ENCODE measurements around the gene DLK2.
"Not testable (repeated sequence)": the region's sequence is repeated elsewhere in the genome, so short reads cannot be mapped to it uniquely, and the experiment has no call there.

The DLK2 gene

DNA sequence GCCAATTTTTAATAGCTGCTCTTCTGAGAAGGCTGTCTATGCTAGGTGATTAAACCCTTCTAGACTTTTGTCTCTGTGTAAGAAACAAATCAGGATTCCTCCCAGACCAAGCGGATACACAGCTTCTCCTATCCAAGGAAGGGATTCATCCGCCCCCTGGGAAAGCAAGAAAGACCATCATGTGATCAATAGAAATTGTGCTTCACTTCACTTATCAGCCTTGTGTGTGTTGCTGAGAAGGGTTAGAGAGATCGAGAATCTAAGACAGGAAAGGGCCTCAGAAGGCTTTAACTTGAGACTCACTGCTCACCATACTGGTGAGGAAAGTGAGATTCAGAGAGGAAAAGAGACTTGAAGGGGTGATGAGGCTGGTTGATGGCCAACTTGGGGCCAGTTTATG lies 26.5 kb downstream of the DLK2 start:
- no peak for DNase-seq

DNA sequence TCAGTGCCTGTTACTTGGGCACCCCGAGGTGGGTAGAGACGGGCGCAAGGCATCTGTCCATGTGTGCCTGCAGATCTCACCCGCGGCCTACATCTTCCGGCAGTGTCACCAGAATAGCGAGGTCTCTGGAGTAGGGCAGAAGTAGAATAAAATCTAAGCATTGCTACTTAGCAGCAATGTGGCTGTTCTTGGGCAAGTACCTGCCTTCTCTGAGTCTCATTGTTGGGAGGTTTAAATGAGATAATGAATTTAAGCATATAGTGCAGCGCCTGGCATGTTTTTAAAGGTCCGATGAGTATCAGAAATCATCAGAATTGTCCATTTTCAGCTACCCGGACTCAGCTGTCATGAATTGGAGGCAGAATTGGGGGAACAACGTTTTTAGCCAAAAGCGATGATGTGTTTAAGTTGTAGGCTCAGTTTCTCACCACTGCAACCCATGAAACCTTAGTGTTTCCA lies 27.2 kb downstream of the DLK2 start:
- DNase-seq, result peak in 1 of 56 donors; percentile 29

DNA sequence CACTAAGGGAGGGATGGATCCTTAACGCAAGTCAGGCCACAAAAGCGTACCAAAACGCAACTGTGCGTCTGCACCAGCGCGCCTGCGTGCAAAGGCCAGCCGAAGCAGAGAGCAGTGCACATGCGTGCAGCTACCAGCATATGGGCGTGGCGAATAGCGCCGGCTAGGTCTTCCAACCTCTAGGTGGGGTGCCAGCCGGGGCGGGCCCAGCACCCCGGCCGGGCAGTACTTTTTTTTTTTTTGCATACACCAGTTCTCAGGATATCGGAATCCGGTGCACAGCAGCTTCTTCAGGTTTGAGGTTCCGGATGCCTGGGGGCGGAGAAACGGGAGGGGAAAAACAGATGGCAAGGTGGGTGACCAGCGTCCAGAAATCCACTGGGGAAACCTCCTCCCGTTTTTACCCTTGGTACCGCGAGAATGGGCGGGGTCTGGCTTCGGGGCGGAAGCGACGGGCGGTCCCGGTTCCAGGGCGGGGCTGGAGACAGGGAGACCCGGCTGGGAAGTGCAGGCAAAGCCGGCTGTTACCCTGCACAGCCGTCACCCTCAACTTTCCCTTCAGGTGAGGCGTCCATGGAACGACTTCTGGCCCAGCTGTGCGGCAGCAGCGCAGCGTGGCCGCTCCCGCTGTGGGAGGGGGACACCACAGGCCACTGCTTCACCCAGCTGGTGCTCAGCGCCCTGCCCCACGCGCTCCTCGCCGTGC lies 27.8 kb downstream of the DLK2 start, which contains the start of gene ABCC10:
TSS of gene ABCC10 (plus strand) at position 136 of the 706 bp plus-strand sequence. CDS start at position 574, 438 bp downstream.
- DNase-seq, result peak; percentile 64 to 95 (median 88)

DNA sequence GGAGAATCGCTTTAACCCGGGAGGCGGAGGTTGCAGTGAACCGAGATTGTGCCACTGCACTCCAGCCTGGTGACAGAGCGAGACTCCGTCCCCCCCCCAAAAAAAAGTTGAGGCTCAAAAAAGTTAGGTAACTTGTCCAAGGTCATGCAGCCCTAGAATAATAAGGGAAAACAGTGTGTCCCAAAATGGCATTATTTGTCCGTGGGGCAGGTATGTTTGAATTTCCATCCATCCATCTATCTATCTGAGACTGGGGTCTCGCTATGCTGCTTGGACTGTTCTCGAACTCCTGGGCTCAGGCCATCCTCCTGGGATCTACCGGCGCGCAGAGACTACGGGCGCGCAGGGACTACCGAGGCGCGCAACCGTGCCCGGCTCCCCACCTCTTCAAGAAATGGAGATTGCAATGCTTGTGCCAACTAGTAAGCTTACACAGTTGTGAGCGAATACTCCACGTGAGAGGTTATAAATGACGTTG lies 28.4 kb downstream of the DLK2 start:
- no peak for DNase-seq

GRCh38 chr6:43425083-43425482 lies 30.3 kb downstream of the DLK2 start:
- not testable (repeated sequence) for DNase-seq

DNA sequence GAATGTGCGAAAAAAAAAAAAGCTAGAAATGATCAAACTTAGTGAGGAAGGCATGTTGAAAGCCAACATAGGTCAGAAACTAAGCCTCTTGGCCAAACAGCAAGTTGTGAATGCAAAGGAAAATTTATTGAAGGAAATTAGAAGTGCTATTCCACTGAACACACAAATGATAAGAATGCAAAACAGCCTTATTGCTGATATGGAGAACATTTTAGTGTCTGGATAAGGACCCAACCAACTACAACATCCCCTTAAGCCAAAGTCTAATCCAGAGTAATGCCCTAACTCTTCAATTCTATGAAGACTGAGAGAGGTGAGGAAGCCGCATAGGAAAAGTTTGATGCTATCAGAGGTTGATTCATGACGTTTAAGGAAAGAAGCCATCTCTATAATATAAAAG lies 33.5 kb downstream of the DLK2 start:
- no peak for DNase-seq

DNA sequence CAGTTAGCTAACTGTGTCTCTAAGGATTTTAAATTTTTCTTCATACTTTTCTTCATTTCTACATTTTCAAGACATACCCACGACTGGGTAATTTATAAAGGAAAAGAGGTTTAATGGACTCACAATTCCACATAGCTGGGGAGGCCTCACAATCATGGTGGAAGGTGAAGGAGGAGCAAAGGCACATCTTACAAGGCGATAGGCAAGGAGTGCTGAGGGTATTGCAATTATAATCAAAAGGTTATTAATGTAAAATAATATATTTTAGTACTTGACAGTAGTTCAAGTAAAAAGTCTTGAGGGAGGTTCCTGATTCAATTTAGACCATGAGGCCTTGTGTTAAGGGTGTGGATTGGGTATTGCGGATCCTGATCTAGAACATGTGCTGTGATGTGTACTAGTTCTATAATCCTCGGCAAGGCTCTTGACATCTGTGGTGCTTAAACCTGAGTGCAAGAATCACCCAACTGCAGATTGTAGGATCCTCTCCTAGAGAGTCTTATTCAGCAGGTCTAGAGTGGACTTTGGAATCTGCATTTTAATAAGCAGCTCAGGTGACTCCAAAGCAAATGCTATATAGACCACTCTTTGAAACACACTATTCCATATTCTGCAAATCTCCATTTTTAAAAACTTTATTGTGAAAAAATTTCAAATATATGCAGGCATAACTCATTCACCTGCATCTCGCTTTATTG lies 35.2 kb downstream of the DLK2 start:
- no peak for DNase-seq

DNA sequence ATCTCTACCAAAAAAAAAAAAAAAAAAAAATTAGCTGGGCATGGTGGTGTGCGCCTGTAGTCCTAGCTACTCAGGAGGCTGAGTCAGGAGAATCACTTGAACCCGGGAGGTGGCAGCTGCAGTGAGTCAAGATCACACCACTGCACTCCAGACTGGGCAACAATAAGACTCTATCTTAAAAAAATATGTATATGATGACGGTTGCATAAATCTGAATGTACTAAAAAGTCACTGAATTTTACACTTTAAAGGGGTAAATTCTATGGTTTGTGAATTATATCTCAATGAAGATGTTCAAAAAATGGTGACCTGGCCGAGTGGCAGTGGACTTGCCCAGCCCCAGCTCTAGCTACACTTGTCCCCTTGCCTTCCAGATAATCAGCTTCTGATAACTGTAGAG lies 38.4 kb downstream of the DLK2 start:
- no peak for DNase-seq

GRCh38 chr6:43415275-43415674 lies 40.1 kb downstream of the DLK2 start:
- DNase-seq, result not testable (repeated sequence)

- no peak for DNase-seq
Observed at GRCh38 chr6:43413002-43413401, 42.3 kb downstream of the DLK2 start.

DNA sequence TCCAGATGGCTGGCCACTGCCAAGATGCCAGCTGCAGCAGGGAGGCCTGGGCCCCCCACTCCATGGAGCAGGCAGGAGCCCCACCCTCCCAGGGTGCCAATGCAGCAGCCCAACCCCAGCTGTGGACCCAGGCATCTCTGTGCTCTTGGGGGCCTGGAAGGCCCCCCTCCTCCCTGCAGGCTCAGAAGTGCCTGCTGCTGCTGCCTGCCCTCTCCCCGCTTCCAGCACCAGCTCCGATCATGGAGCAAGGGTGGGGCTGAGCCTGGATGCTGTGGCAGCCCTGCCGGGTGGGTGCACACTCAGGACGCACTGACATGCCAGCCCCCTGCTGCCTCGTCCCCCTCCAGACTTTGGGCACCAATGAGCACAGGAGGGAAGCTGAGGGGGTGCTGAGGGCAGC lies 42.8 kb downstream of the DLK2 start:
- DNase-seq, result no peak

DNA sequence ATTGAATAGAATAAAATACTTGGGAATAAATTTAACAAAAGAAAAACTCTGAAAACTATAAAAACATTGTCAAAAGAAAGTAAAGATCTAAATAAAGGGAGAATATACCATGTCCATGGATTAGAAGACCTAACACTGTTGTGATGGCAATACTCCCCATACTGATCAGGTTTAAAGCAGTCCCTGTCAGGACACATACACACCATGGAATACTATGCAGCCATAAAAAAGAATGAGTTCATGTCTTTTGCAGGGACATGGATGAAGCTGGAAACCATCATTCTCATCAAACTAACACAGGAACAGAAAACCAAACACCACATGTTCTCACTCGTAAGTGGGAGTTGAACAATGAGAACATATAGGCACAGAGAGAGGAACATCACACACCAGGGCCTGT lies 44.6 kb downstream of the DLK2 start:
- not testable (repeated sequence) for DNase-seq

DNA sequence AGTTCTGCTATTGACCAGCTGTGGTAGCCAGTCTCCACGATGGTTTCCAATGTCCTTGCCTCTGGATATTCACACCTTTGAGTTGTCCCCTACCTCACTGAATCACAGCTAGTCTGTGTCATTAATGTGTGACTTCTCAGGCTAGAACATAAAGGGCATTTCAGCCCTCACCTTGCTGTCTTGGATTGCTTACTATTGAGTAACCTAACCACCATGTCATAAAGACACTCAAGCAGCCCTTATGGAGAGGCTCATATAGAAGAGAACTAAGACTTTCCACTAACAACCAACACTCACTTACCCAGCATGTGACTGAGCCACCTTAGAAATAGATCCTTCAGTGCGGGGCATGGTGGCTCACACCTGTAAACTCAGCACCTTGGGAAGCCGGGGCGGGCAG lies 47.1 kb downstream of the DLK2 start:
- DNase-seq, result no peak

DNA sequence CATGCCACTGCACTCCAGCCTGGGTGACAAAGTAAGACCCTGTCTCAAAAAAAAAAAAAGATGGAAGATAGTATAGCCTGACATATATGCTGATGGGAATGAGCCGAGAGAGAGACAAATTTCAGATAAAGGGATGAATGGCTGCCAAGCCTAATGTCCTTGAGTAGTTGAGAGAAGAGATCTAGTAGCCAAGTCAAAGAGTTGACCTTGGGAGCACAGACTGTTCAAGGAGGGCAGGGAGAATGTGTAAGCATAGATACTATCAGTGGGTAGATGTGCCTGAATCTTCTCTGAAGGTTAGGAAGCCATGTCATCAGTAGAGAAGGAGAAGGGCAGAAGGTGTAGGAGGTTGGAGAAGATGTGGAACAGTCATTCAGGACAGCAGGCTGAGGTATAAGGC lies 48.1 kb downstream of the DLK2 start:
- DNase-seq, result no peak

GRCh38 chr6:43405354-43405753 lies 50.0 kb downstream of the DLK2 start:
- no peak for DNase-seq

GRCh38 chr6:43402820-43403219 lies 52.5 kb downstream of the DLK2 start:
- DNase-seq, result no peak

- no peak for DNase-seq
Observed at GRCh38 chr6:43401730-43402129, 53.6 kb downstream of the DLK2 start.

Measured in amygdala (tissue), 56 donors.